HepG2 (cell line): Measurements from ENCODE around the gene NEDD4L. TPM values are rescaled to one million over a fixed set of nuclear protein-coding genes. Genes with fewer than 3 reads are reported as not detected.
"Not testable (repeated sequence)": the region's sequence is repeated elsewhere in the genome, so short reads cannot be mapped to it uniquely, and the experiment has no call there.

Experiments used
- ATAC-seq: fragments of 200-7000 bp; cut with Tn5 transposase; 3 replicates; pipeline ENCODE4 v1.9.1; 2020; ENCODE audit warnings: mild to moderate bottlenecking, moderate library complexity
- BruUV-seq: library from RNA; stranded (reverse); fragments of 400-500 nt; replicated peaks from 2 replicates; lab custom pipeline; 2021; lab: Mats Ljungman, UMichigan
- CTCF ChIA-PET: fragments of 300-600 bp; formaldehyde crosslinking; extraction: SDS; loops from one replicate; lab custom pipeline; 2021; ENCODE audit warnings: low total read pairs, inconsistent platforms, low intra/inter-chr PET ratio; lab: Yijun Ruan, JAX
- POLR2A ChIA-PET: fragments of 350-600 bp; sonication (Branson Sonifier 250); formaldehyde crosslinking; loops from one replicate; lab custom pipeline; 2020; ENCODE audit warnings: antibody characterized with exemption, inconsistent platforms; lab: Yijun Ruan, JAX
- DNase-seq: peaks from one replicate; pipeline ENCODE4 v3.0.0-alpha.2; 2015; ENCODE audit warnings: low spot score
- FAIRE-seq: peaks from 3 replicates; lab custom pipeline; 2011; peaks lifted over from hg19 to GRCh38; lab: Jason Lieb, UNC
- H2AFZ ChIP-seq: one replicate; pipeline ENCODE4 v1.6.1; 2011; ENCODE audit warnings: low read length, inconsistent platforms
- H3K27ac ChIP-seq: fragments of 300-600 bp; 3 replicates; pipeline ENCODE4 v1.8.0; 2011; ENCODE audit warnings: mixed run types, mild to moderate bottlenecking, mixed read lengths, low read length, inconsistent platforms; ENCODE audit not compliant: insufficient read depth; ENCODE audit errors: extremely low read length
- H3K27me3 ChIP-seq, 2 experiments: fragments of 200-600 bp in 1 of 2; 2 replicates in 1 of 2; 3 replicates in 1 of 2; pipeline versions ENCODE4 v1.6.0 to v1.8.0; 2011; ENCODE audit warnings: low read length in 2 of 2, mild to moderate bottlenecking in 2 of 2, moderate library complexity in 2 of 2, inconsistent platforms in 1 of 2; ENCODE audit not compliant: insufficient read depth in 2 of 2, control insufficient read depth in 1 of 2
- H3K36me3 ChIP-seq, 2 experiments: fragments of 200-600 bp in 1 of 2; replicated peaks in 1 of 2; 2 replicates in 1 of 2; 3 replicates in 1 of 2; pipeline versions ENCODE4 v1.5.1 to v1.8.0; 2011; ENCODE audit warnings: low read length in 2 of 2, inconsistent platforms in 1 of 2; ENCODE audit not compliant: insufficient read depth in 2 of 2, control insufficient read depth in 1 of 2
- H3K4me1 ChIP-seq: 2 replicates; pipeline ENCODE4 v1.5.1; 2012; ENCODE audit warnings: low read length, inconsistent platforms; ENCODE audit not compliant: insufficient read depth
- H3K4me2 ChIP-seq: 2 replicates; pipeline ENCODE4 v1.6.0; 2011; ENCODE audit warnings: low read depth, low read length, inconsistent platforms
- H3K4me3 ChIP-seq, 3 experiments: fragments of 200-600 bp in 1 of 3; sonication (generic), shearing (Covaris generic) in 1 of 3; replicated peaks in 1 of 3; 2 replicates each; pipeline ENCODE4 v1.5.1; 2011 to 2016; ENCODE audit warnings: low read length in 3 of 3, inconsistent platforms in 2 of 3, low read depth in 2 of 3, mild to moderate bottlenecking in 2 of 3, control low read depth in 1 of 3, mixed read lengths in 1 of 3; ENCODE audit not compliant: insufficient read depth in 1 of 3
- H3K79me2 ChIP-seq: one replicate; pipeline ENCODE4 v1.6.1; 2011; ENCODE audit warnings: low read length, inconsistent platforms; ENCODE audit not compliant: insufficient read depth
- H3K9ac ChIP-seq: 2 replicates; pipeline ENCODE4 v1.6.0; 2011; ENCODE audit warnings: mild to moderate bottlenecking, low read depth, low read length, inconsistent platforms; ENCODE audit not compliant: insufficient read depth
- H3K9me3 ChIP-seq: 2 replicates; pipeline ENCODE4 v1.5.1; 2012; ENCODE audit warnings: mild to moderate bottlenecking, low read length
- H4K20me1 ChIP-seq: 2 replicates; pipeline ENCODE4 v1.6.0; 2011; ENCODE audit warnings: inconsistent platforms, mild to moderate bottlenecking, low read length, moderate library complexity; ENCODE audit not compliant: insufficient read depth
- CBX2 ChIP-seq, 2 experiments: fragments of 200-600 bp in 1 of 2; sonication (generic); formaldehyde crosslinking in 1 of 2; IDR thresholded peaks; 2 replicates each; pipeline versions ENCODE4 v1.7.0 to v1.8.1; 2018 to 2022; ENCODE audit warnings: low read depth in 2 of 2, low read length in 1 of 2, mild to moderate bottlenecking in 1 of 2, missing genetic modification reagents in 1 of 2
- ZNF724P ChIP-seq: sonication (generic); formaldehyde crosslinking; IDR thresholded peaks from 2 replicates; pipeline ENCODE4 v1.8.0; 2022; ENCODE audit warnings: missing genetic modification reagents, borderline replicate concordance
- WGBS: methylation state at CpG from one replicate; pipeline ENCODE4 v1.1.6; 2017; ENCODE audit warnings: low lambda C conversion rate; 5-methylcytosine and 5-hydroxymethylcytosine counted together
- in situ Hi-C: cut with HindIII; loops from 2 replicates; pipeline ENCODE4 v1.10.0; 2017; ENCODE audit warnings: low pct_unique_long_range_greater_than_20kb; ENCODE audit not compliant: extremely low pct_ligation_motif_present
- intact Hi-C: fragments of 100-400 bp; cut with micrococcal nuclease; formaldehyde crosslinking; loops from one replicate; pipeline ENCODE4 v1.10.0; 2022; ENCODE audit not compliant: unreplicated experiment
- polyA plus RNA-seq, 8 experiments: library from polyadenylated mRNA; depleted of rRNA in 3 of 8; stranded (reverse) in 7 of 8; unstranded in 1 of 8; fragments of >200 nt; fragmentation: Illumina TruSeq in 4 of 8; extraction: Trizol in 4 of 8; gene quantifications; 2 replicates each; pipeline versions ENCODE4 v1.2.1 to v1.2.3, GENCODE V29; 2011 to 2016; ENCODE audit warnings: low read depth in 4 of 8, missing spikeins in 1 of 8, mixed read lengths in 1 of 8; ENCODE audit not compliant: insufficient read depth in 1 of 8
- total RNA-seq, 5 experiments: library from RNA; depleted of rRNA; stranded (reverse); fragments of >200 nt; fragmentation: Illumina TruSeq; extraction: Trizol; gene quantifications; 2 replicates each; pipeline ENCODE4 v1.2.3, GENCODE V29; 2016; ENCODE audit warnings: low read depth in 1 of 5

Gene NEDD4L
- total and polyA plus RNA-seq, 2 of the 13 experiments (the other 11 are each of a cell fraction or from before 2014, with no cell fraction given), result 168 to 390 TPM

- no TSS peak for BruUV-seq
- H3K9me3 ChIP-seq, result no peaks in the 10 kb centered on the region
- H3K36me3 ChIP-seq, result peaks cover 0 to 5% of the 10 kb centered on the region in 2 experiments; a peak in 3 of 5 replicates
- POLR2A ChIA-PET, result no interaction called here
- no peak for DNase-seq
- H3K9ac ChIP-seq, result no peak overlapping the region
- H3K27me3 ChIP-seq, result no peaks in the 10 kb centered on the region
- TF ChIP-seq ZNF724P (CRISPR knock-in tag) (no peak), CBX2 (IDR thresholded peaks at IDR 0.05; ENCODE audit: low read depth, low read length) (no peak), CBX2 (CRISPR knock-in tag; IDR thresholded peaks at IDR 0.05; ENCODE audit: low read depth) (no peak)
- no peak overlapping the region for H3K4me3 ChIP-seq
- no peak for FAIRE-seq
- intact Hi-C loops, result no loop called here
- H2AFZ ChIP-seq, result no peak overlapping the region
- no peaks in the 10 kb centered on the region for H3K79me2 ChIP-seq
- in situ Hi-C loops, result no loop called here
- H4K20me1 ChIP-seq, result no peaks in the 10 kb centered on the region
- H3K27ac ChIP-seq, result no peak overlapping the region
- CTCF ChIA-PET, result no interaction called here
- ATAC-seq, result no peak
- peaks cover 6% of the 10 kb centered on the region for H3K4me1 ChIP-seq
- 98% methylated on average over 6 of the region's 6 CpGs for WGBS
- no peak overlapping the region for H3K4me2 ChIP-seq
These were observed 125.4 kb downstream of the NEDD4L start for GRCh38 chr18:58169472-58169871.

GRCh38 chr18:58170036-58170435, 126.0 kb downstream of the NEDD4L start:
- ATAC-seq, H2AFZ ChIP-seq, H3K9ac ChIP-seq, in situ Hi-C loops, CTCF ChIA-PET, BruUV-seq, intact Hi-C loops, DNase-seq, H3K9me3 ChIP-seq, H3K27me3 ChIP-seq, H3K27ac ChIP-seq, H3K36me3 ChIP-seq, H3K4me3 ChIP-seq, POLR2A ChIA-PET, H3K79me2 ChIP-seq, H3K4me2 ChIP-seq, FAIRE-seq, H4K20me1 ChIP-seq: not testable (repeated sequence)
- H3K4me1 ChIP-seq, result peaks cover 12% of the 10 kb centered on the region
- 100% methylated on average over 1 of the region's 5 CpGs for WGBS
